NCI-H2196 treated with DMSO at 0.1 percent for 48 hours (cell line): Measurements from ENCODE around the gene CX3CR1.
A peak's percentile ranks its signal among the peaks of the same experiment; 100 is the strongest.

Source experiments
- DNase-seq: peaks from one replicate; lab custom pipeline; 2025; ENCODE audit not compliant: unreplicated experiment; lab: John Stamatoyannopoulos, UW

CX3CR1 gene

DNA sequence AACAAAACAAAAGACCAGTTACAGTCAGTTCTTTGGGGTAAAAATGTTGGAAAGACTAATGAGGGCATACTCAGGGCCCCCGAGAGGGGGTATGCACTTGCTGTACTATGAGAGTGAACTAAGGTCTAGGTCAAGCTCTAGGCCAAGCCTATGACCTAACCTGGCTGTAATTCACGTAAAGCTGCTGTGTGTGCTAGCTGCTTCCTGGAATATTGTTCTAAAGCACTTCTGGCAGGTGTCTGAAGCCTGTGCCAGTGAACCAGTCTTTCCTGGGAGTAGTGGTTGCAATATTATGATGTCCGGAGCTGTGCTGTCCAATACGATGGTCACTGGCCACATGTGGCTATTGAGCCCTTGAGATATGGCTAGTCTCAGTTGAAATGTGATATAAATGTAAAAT lies 13.1 kb upstream of the CX3CR1 start:
- peak; percentile 35 for DNase-seq

DNA sequence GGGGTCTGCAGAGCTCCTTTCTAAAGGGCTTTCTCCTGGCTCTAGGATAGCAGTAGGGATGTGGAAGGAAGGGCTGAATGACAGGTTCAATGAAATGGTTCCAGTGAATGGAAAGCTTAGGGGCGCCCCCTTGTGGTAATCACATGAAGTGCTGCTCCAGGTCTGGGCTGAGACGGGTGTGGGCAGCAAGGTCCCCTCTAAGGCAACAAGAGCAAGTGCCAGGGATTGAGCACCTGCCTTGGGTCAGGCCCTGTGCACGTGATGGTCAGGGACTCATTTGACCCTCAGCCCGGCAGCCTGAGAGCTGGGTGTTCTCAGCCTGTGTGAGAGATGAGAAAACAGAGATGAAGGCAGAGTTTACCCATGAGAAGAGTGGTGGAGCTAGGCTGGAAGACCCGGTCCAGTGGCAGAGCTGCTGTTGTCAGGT lies 12.1 kb upstream of the CX3CR1 start:
- no peak for DNase-seq

DNA sequence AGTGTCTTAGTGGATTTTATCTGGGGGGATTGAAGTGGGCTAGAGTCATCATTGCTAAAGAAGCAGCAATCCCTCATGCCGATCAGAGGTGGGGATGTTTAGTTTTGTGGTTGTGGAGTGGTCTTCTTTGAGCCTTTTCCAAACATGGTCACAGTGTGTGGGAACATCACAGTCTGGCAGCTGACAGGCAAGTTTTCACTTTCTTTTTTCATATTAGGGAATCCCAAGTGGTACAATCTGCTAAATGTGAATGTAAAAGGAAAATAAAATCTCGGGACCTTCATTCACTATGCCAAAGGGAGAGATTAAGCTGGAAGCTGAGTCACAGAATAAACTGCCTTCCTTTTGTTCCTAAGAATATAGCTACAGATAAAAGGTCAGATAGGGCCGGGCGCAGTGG lies 10.4 kb upstream of the CX3CR1 start:
- DNase-seq: no peak

DNA sequence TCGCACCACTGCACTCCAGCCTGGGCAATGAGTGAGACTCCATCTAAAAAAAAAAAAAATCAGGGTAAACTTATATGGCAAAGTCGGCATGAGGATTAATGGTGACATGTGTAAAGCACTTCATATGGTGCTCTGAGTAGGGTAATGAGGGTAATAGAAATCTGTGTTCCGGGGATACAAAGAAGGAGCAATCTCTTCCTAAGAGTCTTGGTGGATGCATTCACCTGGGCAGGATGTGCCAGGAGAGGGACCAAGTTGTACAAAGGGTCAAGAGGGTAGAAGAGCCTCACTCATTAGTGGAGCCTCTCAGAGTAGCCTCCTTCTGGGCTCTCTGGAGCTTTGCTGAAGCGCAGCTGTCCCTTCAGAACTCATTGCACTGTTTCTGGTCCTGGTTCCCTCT lies 9.3 kb upstream of the CX3CR1 start:
- no peak for DNase-seq

DNA sequence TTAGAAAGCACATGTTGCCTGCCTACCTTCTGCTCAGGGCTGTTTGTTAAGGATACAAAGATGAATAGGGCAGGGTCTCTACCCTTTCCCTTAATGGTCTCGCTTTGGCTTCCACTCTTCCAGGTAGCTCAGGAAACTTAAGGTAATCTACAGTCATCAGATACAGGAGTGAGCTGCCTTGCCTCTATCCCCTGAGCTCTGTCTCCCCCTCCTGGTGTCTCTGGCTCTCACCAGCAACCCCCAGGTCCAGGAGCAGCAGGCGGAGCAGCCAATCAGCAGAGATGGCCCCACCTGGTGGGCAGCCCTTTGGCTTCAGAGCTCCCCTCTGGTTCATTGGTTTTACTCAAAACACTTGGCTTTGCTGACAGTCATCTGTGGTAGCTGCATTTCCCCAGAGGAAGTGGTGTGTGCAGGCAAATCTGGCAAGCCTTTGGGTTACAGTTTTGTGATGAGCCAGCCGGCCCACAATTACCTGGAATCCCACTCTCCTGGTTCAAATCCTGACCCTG lies 8.5 kb upstream of the CX3CR1 start:
- DNase-seq: peak; percentile 57

DNA sequence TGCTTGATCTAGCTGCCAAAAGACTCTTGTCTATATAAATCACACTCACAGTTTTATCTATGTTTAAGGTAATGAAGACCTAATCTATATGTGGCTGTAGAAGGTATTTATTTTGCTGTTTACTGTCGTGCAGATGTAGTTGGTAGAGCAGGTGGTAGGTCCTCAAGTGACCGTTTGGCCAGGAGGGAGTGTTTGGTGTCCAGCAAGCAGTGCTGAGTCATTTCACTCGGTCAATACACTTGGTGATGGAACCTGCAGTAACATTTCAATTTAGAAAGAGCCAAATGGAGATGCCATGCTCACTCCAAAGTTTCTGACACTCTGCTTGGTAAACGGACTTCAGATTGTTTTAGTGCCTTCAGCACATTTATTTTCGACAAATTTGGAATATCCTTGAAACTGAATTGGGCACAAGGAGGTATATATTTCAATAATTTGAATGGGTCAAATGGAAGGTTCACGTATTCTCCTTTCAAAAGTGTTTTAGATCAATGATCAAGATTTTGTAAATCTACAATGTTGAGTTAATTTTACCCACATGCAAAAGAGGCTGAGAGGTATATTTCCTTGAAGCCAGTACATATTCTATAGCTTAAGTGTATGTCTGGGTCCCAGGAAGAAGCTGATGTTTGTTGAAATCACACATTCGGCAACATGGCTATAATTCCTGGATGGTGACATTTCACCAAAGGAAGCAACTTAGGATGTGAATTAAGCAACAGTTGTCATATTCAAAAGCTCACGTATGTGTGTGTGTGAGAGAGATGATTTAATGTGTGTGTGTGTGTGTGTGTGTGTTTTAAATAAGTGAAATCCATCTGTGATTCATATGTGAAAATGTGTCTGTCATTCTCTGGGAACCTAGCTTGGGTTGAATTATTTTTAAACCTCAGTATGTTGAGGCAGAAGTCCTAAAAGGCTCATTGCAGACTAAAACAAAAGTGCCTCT lies 7.7 kb upstream of the CX3CR1 start:
- DNase-seq: no peak

DNA sequence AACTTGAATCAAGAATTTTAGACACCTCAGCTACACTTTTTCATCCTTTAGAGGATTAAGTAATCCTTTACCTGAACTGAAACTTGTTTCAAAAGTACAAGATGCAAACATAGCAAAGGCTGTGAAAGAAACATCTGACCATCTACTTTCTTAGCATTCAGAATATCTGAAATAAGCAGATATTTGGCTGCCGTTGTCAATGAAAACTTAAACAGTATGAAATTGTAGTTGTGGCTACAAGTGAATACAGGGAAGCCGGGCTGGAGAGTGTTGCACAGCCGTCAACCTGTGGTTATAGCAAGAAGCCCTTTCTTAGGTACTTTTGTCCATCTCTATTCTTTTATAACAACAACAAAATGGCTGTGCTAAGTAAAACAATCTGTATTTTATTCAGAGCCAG lies 6.9 kb upstream of the CX3CR1 start:
- DNase-seq: no peak

DNA sequence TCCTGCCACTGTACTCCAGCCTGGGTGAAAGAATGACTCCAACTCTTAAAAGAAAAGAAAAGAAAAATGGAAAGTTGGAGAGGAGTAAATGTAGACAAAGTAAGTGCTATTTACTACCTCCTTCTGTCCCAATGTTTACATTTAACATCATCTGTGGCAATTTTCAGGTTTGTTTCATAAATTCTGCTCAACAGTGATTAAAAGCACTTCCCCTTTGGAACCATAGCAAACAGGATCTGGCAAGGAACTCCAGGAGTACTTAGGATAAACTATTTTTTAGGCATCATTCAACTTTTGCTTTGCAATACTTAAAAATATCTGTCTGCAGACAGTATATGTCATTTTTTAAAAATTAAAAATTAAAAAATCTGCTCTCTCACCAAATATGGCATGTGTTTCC lies 5.5 kb upstream of the CX3CR1 start:
- DNase-seq: no peak

DNA sequence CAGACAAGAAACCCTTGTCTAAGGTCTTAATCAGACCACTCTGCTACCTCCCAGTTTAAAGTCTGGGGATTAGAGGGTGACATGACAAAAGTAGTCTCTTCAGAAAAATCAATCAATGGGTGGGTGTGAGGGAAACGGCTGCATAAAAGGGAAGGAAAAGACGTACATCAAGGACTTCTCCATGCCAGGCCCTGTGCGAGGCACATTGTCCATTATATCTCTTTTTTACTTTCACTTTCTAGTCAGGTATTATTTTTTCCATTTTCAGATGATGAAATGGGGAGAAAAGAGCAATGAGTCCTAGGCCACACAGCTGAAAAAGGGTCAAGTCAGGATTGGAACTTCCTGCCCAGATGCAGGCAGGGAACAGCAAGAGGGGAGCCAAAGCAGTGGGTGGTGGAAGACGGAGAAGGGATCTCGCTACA lies 4.6 kb upstream of the CX3CR1 start:
- no peak for DNase-seq

DNA sequence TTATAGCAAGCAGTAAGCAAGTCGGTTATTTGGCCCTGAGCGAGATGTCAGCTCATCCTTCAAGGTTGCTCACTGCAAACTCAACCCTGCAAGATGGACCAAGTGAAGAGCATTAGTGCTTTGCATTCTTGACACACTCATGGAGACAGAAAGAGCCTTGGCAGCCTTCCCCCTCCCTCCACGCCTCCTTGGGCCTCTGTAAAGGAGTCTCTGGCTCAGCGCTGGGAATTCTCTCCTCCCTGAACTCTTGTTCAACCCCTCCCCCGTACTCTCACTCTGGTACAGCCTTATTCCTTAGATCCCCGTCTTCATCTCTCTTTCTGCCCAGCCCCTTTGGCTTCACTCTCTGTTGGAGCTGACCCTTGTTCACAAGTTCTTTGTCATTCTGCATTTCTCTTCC lies 2.2 kb upstream of the CX3CR1 start:
- DNase-seq: no peak

DNA sequence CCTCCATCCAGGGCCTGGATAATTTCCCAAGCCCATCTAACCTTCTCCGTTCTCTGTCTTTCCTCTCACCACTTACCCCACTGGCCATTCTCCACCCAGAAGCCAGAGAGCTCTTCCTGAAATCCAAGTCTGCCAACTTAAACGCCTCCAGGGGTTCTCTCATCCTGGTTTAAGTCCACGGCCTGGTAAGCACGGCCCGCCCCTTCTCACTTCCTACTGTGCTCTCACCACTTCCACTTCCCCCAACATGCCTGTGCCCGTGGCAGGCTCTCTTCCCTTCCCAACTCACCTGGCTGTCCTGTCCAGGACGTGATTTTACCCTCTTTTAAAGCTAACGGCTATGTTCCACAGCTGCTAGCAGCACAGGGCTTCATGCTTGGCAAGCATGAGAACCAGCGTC lies 1.7 kb upstream of the CX3CR1 start:
- DNase-seq: no peak

DNA sequence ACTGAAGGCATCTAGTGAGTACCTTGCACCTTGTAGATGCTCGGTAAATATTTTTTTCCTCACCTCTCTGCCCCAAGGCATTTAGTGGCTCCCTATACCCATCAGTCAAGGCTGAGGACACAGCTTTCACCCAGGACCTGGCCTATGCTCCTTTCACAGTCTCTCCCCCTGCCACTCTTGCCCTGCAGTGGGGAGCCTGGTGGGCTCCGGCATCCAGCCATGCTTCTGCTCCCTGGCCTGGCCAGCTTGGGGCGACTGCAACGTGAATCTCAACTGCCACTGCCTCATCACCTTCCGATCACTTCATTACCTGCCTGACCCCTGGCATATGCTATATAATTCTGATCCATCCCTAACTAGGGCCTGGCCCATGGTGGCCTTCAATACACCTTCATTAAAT lies 735 bp upstream of the CX3CR1 start:
- no peak for DNase-seq

DNA sequence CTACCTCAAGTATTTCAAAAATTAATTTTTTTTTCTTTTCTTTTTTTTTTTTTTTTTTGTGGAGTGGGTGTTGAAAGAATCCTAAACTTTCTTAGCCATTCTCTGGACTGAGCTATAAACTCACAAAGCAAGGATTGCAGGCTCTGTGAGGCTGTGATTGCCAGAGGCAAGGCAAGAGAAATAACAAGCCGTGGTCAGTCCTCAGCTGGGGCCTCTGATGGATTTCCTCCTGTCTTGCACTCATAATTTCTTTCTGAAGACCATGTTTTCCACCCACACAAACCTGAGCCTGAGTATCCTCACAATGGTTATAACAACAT lies 1.3 kb downstream of the CX3CR1 start:
- no peak for DNase-seq

DNA sequence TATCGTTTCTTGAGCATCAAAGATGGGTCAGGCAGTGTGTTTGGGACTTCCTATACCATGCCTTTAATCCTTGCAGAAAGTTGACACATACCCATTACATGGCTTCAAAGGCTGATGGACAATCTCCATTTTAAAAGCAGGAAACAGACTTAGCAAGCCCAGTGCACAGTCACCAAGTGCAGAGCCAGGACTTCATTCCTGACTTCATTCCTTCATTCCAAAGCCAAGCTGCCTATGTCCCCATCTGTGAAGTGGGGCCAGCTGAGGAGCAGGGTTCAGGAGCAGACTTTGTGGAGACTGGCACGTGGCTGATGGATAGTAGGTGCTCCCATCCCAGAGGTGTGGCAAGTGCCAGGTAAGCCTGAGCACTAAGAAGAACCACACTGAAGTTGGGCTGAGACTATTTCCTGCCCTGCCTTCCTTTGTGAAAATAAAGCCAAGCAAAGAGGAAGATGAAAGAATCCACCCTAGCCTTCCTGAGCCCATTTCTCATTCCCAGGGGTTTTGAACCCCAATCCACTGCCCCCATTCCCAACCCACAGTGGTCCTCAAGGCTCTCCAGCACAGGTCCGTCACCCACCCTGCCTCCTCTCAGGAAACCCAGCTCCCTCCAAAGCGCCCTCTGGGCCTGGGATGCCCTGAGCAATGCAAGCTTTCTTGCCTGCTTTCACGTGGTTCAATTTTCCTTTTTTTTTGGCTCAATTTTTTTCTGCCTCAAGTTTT lies 1.8 kb downstream of the CX3CR1 start:
- no peak for DNase-seq

DNA sequence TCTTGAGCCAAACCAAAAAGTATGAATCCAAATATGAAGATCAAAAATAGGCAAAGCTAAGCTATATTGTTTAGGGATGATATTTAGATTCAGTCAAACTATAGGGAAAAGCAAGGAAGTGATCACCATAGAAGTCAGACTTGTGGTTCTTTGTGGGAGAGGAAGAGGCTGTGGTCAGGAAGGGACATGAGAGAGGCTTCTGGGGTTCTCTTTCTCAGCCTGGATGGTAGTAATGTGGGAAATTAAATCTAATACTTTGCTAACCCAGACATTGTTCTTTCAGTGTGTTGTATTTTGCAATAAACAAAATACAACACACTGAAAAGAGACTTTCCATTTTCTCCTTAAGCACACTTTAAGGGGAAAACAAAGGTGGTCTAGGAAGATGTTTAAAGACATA lies 3.1 kb downstream of the CX3CR1 start:
- DNase-seq: no peak

DNA sequence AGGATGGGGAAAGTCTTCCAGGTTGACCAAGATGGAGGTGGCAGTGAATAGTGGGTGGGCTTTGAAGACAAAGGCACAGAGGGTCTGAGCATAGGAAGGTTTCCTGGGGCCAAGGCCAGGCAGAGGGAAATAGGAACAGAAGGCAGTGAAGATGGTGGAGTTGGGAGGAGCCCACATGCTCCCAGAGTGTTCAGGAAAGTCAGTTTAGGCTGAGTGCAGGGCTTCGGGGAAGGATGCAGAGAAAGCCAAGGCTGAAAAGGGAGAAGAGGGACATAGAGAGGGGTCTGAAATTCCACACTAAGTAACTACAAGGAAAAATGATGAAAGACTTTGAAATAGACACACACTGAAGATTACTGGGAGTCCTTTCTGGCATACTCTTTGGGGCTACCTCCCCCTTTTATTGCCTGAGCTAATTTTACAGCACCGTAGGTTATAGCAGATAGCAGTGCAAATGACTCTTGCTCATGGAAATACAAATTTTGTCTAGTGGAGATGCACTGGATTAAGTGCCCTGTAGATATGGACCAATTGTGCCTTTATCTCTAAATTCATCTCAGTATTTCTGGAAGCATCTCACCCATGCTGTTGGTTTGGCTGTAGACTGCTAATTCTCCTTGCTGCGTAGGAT lies 3.8 kb downstream of the CX3CR1 start:
- DNase-seq: no peak

DNA sequence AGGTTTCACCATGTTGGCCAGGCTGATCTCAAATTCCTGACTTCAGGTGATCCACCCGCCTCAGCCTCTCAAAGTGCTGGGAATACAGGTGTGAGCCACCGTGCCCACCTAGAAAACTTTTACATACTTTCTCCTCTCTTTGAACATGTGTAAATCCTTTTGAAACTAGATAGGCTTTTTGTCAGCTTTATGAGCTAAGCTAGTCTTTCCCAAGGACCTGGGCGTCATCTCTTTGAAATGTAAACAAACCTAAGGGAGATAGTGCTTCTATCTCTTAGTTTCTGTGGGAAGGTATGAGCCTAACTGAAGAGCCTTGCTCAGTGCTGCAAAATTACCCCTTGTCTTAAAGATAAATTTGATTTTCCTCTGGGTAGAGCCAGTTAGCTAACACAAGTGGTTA lies 4.8 kb downstream of the CX3CR1 start:
- no peak for DNase-seq

DNA sequence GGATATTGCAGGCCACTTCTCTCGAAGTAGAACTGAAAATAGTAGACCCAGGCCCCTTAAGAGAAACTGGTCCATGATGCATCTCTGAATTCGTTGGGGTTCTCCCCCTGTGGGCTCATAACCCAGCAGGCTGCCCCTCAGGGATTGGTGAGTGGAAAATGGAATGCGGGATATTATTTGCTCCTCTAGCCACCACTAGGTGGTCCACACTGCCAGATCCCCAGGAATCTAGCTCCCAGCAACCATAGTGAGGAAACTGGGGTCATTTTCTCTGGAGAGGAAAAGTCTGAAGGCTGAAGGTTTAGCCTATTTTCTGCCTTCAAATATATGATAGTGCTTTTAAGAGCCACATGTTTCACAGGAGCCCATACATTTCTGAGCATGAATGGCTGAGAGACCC lies 6.7 kb downstream of the CX3CR1 start:
- DNase-seq: no peak

DNA sequence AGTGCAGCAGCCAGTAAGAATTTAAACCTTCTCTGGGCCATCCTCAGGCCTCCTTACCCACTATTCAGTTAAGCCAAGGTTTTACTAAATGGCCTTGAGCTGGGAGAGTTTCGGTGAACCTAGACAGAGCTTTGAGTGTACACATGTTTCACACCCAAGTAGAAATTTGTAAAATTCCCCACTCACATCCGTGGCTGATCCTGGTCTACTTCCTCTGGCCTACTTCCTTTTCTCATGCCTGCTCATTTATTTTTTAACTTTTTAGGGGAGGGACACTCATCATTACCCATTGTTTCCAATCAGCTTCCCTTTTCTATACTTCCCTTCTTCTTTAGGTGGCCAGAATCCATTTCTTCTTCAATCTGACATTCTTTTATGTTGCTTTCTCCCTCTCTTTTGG lies 7.6 kb downstream of the CX3CR1 start:
- DNase-seq: no peak

DNA sequence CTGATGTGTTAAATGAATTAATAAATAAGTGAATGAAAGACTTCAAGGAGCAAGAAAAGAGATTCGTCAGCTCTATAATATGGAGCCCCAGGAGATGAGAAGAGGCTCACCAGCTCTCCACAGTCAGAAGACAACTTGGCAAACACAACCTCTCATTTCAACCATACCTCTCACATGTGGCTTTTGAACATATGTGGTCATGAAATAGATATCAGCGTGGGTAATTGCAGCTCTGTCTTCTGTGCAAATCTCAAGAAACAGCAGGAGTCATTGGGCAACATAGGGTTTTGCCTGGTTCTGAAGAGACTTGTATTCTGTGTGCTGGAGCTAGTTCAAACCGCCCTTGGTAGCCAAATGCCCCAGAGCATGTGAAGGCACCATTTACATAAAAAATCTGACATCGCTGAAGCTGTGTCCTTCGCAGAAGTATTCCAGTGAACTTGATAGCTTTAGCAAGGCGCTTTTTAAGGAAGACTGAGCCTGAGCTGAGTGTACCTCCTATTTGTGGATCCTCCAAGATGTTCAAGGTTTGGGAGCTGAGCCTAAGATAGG lies 8.4 kb downstream of the CX3CR1 start:
- no peak for DNase-seq

DNA sequence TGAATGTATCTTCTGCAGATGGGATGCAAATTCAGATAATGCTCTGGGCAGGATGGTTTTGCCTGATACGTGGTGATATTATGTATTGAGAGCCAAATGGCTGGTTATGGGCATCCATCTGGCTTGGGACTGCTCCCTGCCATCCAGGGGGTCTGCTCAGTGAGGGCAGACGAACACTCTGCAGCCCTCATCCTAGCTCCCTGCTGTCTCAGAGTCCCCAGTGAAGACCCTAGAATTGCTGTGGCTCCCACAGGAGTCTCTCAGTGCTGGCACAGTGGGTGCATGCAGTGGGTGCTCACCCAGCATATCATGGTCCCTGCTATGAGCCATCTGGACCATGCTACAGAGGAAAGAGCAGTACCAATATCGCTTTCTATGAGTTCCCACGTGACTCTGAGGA lies 10.3 kb downstream of the CX3CR1 start:
- no peak for DNase-seq

DNA sequence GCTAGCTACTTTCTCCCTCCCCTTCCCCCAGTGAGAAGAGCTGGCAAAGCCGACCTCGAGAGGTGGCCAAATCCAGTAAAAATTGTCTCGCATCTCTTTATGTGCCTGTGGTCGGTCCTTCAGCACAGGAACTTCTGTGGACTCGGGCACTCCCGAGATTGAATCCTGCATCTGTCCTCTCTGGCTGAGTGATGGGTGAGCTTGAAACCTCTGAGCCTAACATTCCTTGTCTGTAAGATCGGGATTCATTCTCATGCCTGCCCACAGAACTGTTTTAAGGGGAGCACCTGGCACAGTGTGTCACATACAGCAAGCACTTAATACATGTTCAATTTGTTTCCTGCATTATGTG lies 11.3 kb downstream of the CX3CR1 start:
- DNase-seq: no peak
